ENCODE measurements around the gene RBM19.

DNA sequence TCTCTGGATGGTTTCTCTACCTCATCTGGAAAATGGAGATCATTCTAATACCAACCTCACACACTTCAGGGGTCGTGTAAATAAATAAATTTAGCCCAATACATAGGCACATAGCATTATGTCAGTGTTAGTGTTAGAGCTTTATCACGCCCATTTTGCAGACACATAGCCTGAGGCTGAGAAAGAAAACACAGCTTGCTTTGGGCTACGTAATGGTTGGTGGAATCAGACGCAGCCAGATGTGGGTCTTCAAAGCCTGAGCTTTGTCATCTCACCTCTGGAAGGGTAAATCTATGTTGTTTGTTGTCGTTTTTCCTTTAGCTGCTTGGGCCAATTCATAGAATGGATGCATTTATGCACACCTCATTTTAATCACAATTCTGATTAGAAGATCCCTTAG is 191.6 kb downstream of the RBM19 start:
- TF ChIP-seq, protein P1, sequence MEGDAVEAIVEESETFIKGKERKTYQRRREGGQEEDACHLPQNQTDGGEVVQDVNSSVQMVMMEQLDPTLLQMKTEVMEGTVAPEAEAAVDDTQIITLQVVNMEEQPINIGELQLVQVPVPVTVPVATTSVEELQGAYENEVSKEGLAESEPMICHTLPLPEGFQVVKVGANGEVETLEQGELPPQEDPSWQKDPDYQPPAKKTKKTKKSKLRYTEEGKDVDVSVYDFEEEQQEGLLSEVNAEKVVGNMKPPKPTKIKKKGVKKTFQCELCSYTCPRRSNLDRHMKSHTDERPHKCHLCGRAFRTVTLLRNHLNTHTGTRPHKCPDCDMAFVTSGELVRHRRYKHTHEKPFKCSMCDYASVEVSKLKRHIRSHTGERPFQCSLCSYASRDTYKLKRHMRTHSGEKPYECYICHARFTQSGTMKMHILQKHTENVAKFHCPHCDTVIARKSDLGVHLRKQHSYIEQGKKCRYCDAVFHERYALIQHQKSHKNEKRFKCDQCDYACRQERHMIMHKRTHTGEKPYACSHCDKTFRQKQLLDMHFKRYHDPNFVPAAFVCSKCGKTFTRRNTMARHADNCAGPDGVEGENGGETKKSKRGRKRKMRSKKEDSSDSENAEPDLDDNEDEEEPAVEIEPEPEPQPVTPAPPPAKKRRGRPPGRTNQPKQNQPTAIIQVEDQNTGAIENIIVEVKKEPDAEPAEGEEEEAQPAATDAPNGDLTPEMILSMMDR (IDR thresholded peaks at IDR 0.05; ENCODE audit: low read length): no peak
- no peak for TF ChIP-seq EZH2 (optimal IDR thresholded peaks at IDR 0.05; ENCODE audit: low read depth, low read length)
